ENCODE measurements around the gene ACCSL. TPM values are rescaled to one million over a fixed set of nuclear protein-coding genes. Genes with fewer than 3 reads are reported as not detected.

Gene ACCSL
- not detected for total RNA-seq
- polyA plus RNA-seq, result under 1 TPM in 1 of 3 donors, not detected in 2; 0.01 TPM
- long read RNA-seq, donor 1, result 0 reads
- long read RNA-seq, donor 2, result 0 reads

GRCh38 chr11:44047931-44048431 lies at the start of gene ACCSL:
Gene ACCSL (plus strand): TSS chr11:44047981. CDS start chr11:44048037, 56 bp downstream.
- H3K4me3 ChIP-seq, result no peak within 1 kb of the TSS
- no peak for TF ChIP-seq CTCF (IDR thresholded peaks at IDR 0.05)
- DNase-seq, result no peak
- intact Hi-C loops (cut with DNase I), result no loop called here
- 71 to 80% (median 78%) methylated on average over 12 of the region's 12 CpGs for WGBS, 3 donors
- no peaks in the 10 kb centered on the region for H3K36me3 ChIP-seq (ENCODE audit: insufficient read depth in 1 of 2, low read depth in 1 of 2)
- H3K27me3 ChIP-seq (ENCODE audit: insufficient read depth in 3 of 3, low read length in 2 of 3), result no peaks in the 10 kb centered on the region
- H3K4me1 ChIP-seq, result no peaks in the 10 kb centered on the region
- no peak for ATAC-seq
- H3K27ac ChIP-seq, result no peak within 1 kb of the TSS
- H3K9me3 ChIP-seq, result no peaks in the 10 kb centered on the region

- no peaks in the 10 kb centered on the region for H3K27me3 ChIP-seq (ENCODE audit: insufficient read depth in 3 of 3, low read length in 2 of 3)
- H3K4me3 ChIP-seq, result no peak overlapping the region
- H3K4me1 ChIP-seq, result no peaks in the 10 kb centered on the region
- intact Hi-C loops (cut with DNase I), result no loop called here
- no peak overlapping the region for H3K27ac ChIP-seq
- ATAC-seq, result no peak
- 98 to 100% (median 100%) methylated on average over 1 of the region's 1 CpG for WGBS, 3 donors
- H3K9me3 ChIP-seq, result no peaks in the 10 kb centered on the region
- H3K36me3 ChIP-seq (ENCODE audit: insufficient read depth in 1 of 2, low read depth in 1 of 2), result no peaks in the 10 kb centered on the region
- no peak for TF ChIP-seq CTCF (IDR thresholded peaks at IDR 0.05)
- no peak for DNase-seq
Measured at GRCh38 chr11:43998308-43998707, 49.5 kb upstream of the ACCSL start.

- 44 to 78% (median 64%) methylated on average over 2 of the region's 2 CpGs for WGBS, 3 donors
- DNase-seq, result no peak
Measured at GRCh38 chr11:44000731-44001130, 47.0 kb upstream of the ACCSL start.

GRCh38 chr11:44002191-44003093 lies 45.3 kb upstream of the ACCSL start:
- intact Hi-C loops (cut with DNase I), result no loop called here
- Histone ChIP-seq H3K27me3 (ENCODE audit: insufficient read depth in 3 of 3, low read length in 2 of 3) (no peaks in the 10 kb centered on the region), H3K4me1 (no peaks in the 10 kb centered on the region), H3K4me3 (no peak overlapping the region), H3K27ac (no peak overlapping the region), H3K9me3 (no peaks in the 10 kb centered on the region), H3K36me3 (ENCODE audit: insufficient read depth in 1 of 2, low read depth in 1 of 2) (no peaks in the 10 kb centered on the region)
- 85 to 87% (median 87%) methylated on average over 17 to 18 of the region's 18 CpGs for WGBS, 3 donors
- no peak for ATAC-seq
- DNase-seq, result no peak
- TF ChIP-seq CTCF (IDR thresholded peaks at IDR 0.05), result no peak

More at GRCh38 chr11:44000731-44001130, 47.0 kb upstream of the ACCSL start:
- H3K27me3 ChIP-seq (ENCODE audit: insufficient read depth in 3 of 3, low read length in 2 of 3), result no peaks in the 10 kb centered on the region
- H3K36me3 ChIP-seq (ENCODE audit: insufficient read depth in 1 of 2, low read depth in 1 of 2), result no peaks in the 10 kb centered on the region
- H3K4me3 ChIP-seq, result no peak overlapping the region
- TF ChIP-seq CTCF (IDR thresholded peaks at IDR 0.05), result no peak
- intact Hi-C loops (cut with DNase I), result no loop called here
- no peak for ATAC-seq
- H3K4me1 ChIP-seq, result no peaks in the 10 kb centered on the region
- no peak overlapping the region for H3K27ac ChIP-seq
- no peaks in the 10 kb centered on the region for H3K9me3 ChIP-seq

All from psoas muscle (tissue), 8 donors.